K562 (cell line): ENCODE results near the gene EFEMP2. TPM values are rescaled to one million over a fixed set of nuclear protein-coding genes. Genes with fewer than 3 reads are reported as not detected.

Experiments used
- GABPB1 ChIP-seq: sonication (generic); formaldehyde crosslinking; IDR thresholded peaks from 2 replicates; pipeline ENCODE4 v1.8.0; 2022; ENCODE audit warnings: mild to moderate bottlenecking, missing genetic modification reagents
- HEY1 ChIP-seq: fragments of 250-450 bp; sonication (Bioruptor Pico); IDR thresholded peaks from 2 replicates; pipeline ENCODE4 v1.5.0; 2020; ENCODE audit warnings: mild to moderate bottlenecking, moderate library complexity, borderline replicate concordance
- KAT2B ChIP-seq: IDR thresholded peaks from one replicate; pipeline ENCODE4 v1.6.1; 2012; ENCODE audit warnings: low read depth, mild to moderate bottlenecking, control low read depth, inconsistent platforms, low read length, moderate library complexity
- LCOR ChIP-seq: sonication (generic); formaldehyde crosslinking; IDR thresholded peaks from 2 replicates; pipeline ENCODE4 v1.8.0; 2022; ENCODE audit warnings: mild to moderate bottlenecking, missing genetic modification reagents
- MCM3 ChIP-seq: fragments of 450-650 bp; IDR thresholded peaks from 2 replicates; pipeline ENCODE4 v1.6.1; 2016
- PHTF2 ChIP-seq: fragments of 250-450 bp; sonication (Bioruptor Pico); IDR thresholded peaks from 2 replicates; pipeline ENCODE4 v1.5.0; 2021; ENCODE audit warnings: mild to moderate bottlenecking
- RBBP5 ChIP-seq: fragments of 200-600 bp; sonication (generic); IDR thresholded peaks from 2 replicates; pipeline ENCODE4 v1.6.1; 2012; ENCODE audit warnings: borderline replicate concordance, mild to moderate bottlenecking, low read length, control low read depth, inconsistent platforms; ENCODE audit not compliant: insufficient read depth, poor library complexity, severe bottlenecking
- RBM17 ChIP-seq: fragments of 200-400 bp; formaldehyde crosslinking; IDR thresholded peaks from 2 replicates; pipeline ENCODE4 v1.6.1; 2017; ENCODE audit warnings: low read depth, mild to moderate bottlenecking, low read length, borderline replicate concordance
- SIX5 ChIP-seq, 2 experiments: IDR thresholded peaks; 2 replicates each; pipeline ENCODE4 v1.6.1; 2011; ENCODE audit warnings: low read length in 2 of 2, borderline replicate concordance in 1 of 2, low read depth in 1 of 2, mild to moderate bottlenecking in 1 of 2, moderate library complexity in 1 of 2; ENCODE audit not compliant: insufficient read depth in 1 of 2
- SMARCE1 ChIP-seq: fragments of 450-650 bp; IDR thresholded peaks from 2 replicates; pipeline ENCODE4 v1.7.1; 2016; ENCODE audit warnings: mild to moderate bottlenecking
- TRIM28 ChIP-seq: fragments of 450-650 bp; IDR thresholded peaks from 2 replicates; pipeline ENCODE4 v1.6.1; 2017
- ZNF174 ChIP-seq: fragments of 250-450 bp; sonication (Bioruptor Pico); IDR thresholded peaks from 2 replicates; pipeline ENCODE4 v1.4.0; 2020; ENCODE audit warnings: mild to moderate bottlenecking
- ZNF445 ChIP-seq: fragments of 250-450 bp; sonication (Bioruptor Pico); IDR thresholded peaks from 2 replicates; pipeline ENCODE4 v1.4.0; 2020; ENCODE audit warnings: low read depth, mild to moderate bottlenecking, moderate library complexity
- ZNF551 ChIP-seq: fragments of 250-450 bp; sonication (Bioruptor Pico); IDR thresholded peaks from 2 replicates; pipeline ENCODE4 v1.5.0; 2021; ENCODE audit warnings: mild to moderate bottlenecking, moderate library complexity
- polyA plus RNA-seq, 8 experiments: library from polyadenylated mRNA; depleted of rRNA in 4 of 8; stranded (reverse) in 5 of 8; unstranded in 3 of 8; fragments of >200 nt; fragmentation: Nextera tagmentation in 2 of 8; fragmentation: Illumina TruSeq in 1 of 8; extraction: Ambion mirVana in 2 of 8; extraction: Trizol in 1 of 8; gene quantifications; 2 replicates each; pipeline versions ENCODE4 v1.2.1 to v1.2.3, GENCODE V29; 2011 to 2014; ENCODE audit warnings: inconsistent platforms in 1 of 8, missing spikeins in 1 of 8
- total RNA-seq, 7 experiments: library from RNA; depleted of rRNA in 6 of 7; stranded (reverse); fragments of >200 nt in 6 of 7; fragmentation: Illumina TruSeq in 2 of 7; extraction: Trizol in 2 of 7; gene quantifications; 2 replicates each; pipeline versions ENCODE4 v1.2.1 to v1.2.3, GENCODE V29; 2011 to 2021; ENCODE audit warnings: low replicate concordance in 1 of 7
- TF ChIP-seq, protein P1 (sequence below): fragments of 250-450 bp; sonication (Bioruptor Pico); IDR thresholded peaks from 2 replicates; pipeline ENCODE4 v1.8.0; 2021; ENCODE audit warnings: borderline replicate concordance, mild to moderate bottlenecking, moderate library complexity; ENCODE audit not compliant: poor library complexity, severe bottlenecking
- TF ChIP-seq, protein P2 (sequence below): sonication (generic); formaldehyde crosslinking; IDR thresholded peaks from 2 replicates; pipeline ENCODE4 v1.9.0; 2022; ENCODE audit warnings: mild to moderate bottlenecking, missing genetic modification reagents
- TF ChIP-seq, protein P3 (sequence below): fragments of 450-650 bp; conservative IDR thresholded peaks from 2 replicates; pipeline ENCODE4 v1.6.1; 2016; ENCODE audit warnings: missing genetic modification characterization, low read depth, mild to moderate bottlenecking, control low read depth, missing compliant biosample characterization
- TF ChIP-seq, protein P4 (sequence below): fragments of 450-650 bp; formaldehyde crosslinking; IDR thresholded peaks from 2 replicates; pipeline ENCODE4 v1.4.0; 2020; ENCODE audit warnings: mild to moderate bottlenecking, moderate library complexity
- TF ChIP-seq, protein P5 (sequence below): sonication (generic); formaldehyde crosslinking; IDR thresholded peaks from 2 replicates; pipeline ENCODE4 v1.8.1; 2023; ENCODE audit warnings: mild to moderate bottlenecking, missing genetic modification reagents
- TF ChIP-seq, protein P6 (sequence below), 2 experiments: fragments of 450-650 bp; IDR thresholded peaks; 2 replicates each; pipeline ENCODE4 v1.6.1; 2016

Gene EFEMP2
- total and polyA plus RNA-seq, 9 of the 15 experiments (the other 6 are each of a cell fraction or from before 2014, with no cell fraction given) = 0.07 to 2.9 (median 0.69) TPM; not detected in 1

DNA sequence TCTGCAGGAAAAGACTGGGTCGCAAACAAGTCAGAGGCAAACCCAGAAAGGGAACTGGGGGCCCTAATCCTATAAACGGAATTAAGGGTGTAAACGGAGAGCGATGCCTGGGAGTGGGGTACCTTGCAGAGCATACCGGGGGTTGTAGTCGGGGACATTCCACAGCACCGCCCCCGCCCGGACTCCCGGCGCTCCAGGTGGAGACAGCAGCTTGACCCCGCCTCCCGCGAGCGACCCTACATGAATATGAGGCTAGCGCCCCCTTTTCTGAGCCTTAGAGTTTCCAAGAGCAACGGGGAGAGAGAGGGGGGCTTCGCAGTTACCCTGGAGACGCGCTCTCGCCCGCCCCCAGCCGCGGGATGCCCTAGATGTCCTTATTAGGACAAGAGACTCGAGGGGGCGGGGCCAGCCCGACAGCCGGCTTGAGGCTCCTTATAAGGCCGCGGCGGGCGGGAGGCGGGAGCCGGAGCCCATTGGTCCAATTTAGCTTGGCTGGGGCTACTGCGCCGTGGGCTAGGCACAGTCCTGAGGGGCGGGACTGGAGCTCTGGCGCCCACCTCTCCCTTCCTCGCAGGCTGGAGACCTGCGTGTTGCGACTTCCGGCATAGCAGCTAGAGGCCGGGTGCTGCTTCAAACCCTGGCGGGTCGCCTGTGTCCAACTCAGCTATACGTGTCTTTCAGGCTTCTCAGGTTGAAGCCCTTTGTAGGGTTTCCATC is 13.3 kb downstream of the EFEMP2 start (continued):
- TF ChIP-seq, protein P1, sequence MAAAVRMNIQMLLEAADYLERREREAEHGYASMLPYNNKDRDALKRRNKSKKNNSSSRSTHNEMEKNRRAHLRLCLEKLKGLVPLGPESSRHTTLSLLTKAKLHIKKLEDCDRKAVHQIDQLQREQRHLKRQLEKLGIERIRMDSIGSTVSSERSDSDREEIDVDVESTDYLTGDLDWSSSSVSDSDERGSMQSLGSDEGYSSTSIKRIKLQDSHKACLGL (CRISPR knock-in tag) = no peak
- no peak for TF ChIP-seq KAT2B
- TF ChIP-seq RBM17 = no peak
- TF ChIP-seq MCM3 = no peak
- TF ChIP-seq, protein P2, sequence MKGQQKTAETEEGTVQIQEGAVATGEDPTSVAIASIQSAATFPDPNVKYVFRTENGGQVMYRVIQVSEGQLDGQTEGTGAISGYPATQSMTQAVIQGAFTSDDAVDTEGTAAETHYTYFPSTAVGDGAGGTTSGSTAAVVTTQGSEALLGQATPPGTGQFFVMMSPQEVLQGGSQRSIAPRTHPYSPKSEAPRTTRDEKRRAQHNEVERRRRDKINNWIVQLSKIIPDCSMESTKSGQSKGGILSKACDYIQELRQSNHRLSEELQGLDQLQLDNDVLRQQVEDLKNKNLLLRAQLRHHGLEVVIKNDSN (CRISPR knock-in tag) = no peak
- TF ChIP-seq LCOR (CRISPR knock-in tag) = no peak
- TF ChIP-seq, protein P3, sequence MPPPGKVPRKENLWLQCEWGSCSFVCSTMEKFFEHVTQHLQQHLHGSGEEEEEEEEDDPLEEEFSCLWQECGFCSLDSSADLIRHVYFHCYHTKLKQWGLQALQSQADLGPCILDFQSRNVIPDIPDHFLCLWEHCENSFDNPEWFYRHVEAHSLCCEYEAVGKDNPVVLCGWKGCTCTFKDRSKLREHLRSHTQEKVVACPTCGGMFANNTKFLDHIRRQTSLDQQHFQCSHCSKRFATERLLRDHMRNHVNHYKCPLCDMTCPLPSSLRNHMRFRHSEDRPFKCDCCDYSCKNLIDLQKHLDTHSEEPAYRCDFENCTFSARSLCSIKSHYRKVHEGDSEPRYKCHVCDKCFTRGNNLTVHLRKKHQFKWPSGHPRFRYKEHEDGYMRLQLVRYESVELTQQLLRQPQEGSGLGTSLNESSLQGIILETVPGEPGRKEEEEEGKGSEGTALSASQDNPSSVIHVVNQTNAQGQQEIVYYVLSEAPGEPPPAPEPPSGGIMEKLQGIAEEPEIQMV (tag) = no peak
- TF ChIP-seq, protein P4, sequence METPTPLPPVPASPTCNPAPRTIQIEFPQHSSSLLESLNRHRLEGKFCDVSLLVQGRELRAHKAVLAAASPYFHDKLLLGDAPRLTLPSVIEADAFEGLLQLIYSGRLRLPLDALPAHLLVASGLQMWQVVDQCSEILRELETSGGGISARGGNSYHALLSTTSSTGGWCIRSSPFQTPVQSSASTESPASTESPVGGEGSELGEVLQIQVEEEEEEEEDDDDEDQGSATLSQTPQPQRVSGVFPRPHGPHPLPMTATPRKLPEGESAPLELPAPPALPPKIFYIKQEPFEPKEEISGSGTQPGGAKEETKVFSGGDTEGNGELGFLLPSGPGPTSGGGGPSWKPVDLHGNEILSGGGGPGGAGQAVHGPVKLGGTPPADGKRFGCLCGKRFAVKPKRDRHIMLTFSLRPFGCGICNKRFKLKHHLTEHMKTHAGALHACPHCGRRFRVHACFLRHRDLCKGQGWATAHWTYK = no peak
- no peak for TF ChIP-seq ZNF551
- no peak for TF ChIP-seq HEY1 (CRISPR knock-in tag)
- no peak for TF ChIP-seq ZNF445
- TF ChIP-seq PHTF2 (CRISPR knock-in tag) = no peak
- TF ChIP-seq TRIM28 = no peak
- TF ChIP-seq SIX5 (IDR thresholded peaks at IDR 0.05; ENCODE audit: borderline replicate concordance in 1 of 2, insufficient read depth in 1 of 2, low read depth in 1 of 2, low read length in 2 of 2) = no peak
- TF ChIP-seq ZNF174 (CRISPR knock-in tag) = no peak
- TF ChIP-seq, protein P5, sequence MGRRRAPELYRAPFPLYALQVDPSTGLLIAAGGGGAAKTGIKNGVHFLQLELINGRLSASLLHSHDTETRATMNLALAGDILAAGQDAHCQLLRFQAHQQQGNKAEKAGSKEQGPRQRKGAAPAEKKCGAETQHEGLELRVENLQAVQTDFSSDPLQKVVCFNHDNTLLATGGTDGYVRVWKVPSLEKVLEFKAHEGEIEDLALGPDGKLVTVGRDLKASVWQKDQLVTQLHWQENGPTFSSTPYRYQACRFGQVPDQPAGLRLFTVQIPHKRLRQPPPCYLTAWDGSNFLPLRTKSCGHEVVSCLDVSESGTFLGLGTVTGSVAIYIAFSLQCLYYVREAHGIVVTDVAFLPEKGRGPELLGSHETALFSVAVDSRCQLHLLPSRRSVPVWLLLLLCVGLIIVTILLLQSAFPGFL = no peak
- peak; percentile 83 for TF ChIP-seq GABPB1
- TF ChIP-seq SMARCE1 = peak; percentile 16; the same call in 1 of the 2 replicates
- TF ChIP-seq RBBP5 = no peak
- TF ChIP-seq, protein P6, sequence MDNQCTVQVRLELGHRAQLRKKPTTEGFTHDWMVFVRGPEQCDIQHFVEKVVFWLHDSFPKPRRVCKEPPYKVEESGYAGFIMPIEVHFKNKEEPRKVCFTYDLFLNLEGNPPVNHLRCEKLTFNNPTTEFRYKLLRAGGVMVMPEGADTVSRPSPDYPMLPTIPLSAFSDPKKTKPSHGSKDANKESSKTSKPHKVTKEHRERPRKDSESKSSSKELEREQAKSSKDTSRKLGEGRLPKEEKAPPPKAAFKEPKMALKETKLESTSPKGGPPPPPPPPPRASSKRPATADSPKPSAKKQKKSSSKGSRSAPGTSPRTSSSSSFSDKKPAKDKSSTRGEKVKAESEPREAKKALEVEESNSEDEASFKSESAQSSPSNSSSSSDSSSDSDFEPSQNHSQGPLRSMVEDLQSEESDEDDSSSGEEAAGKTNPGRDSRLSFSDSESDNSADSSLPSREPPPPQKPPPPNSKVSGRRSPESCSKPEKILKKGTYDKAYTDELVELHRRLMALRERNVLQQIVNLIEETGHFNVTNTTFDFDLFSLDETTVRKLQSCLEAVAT (IDR thresholded peaks at IDR 0.05) = no peak; a peak in 1 of 4 replicates
